ENCODE measurements around the gene HMCN2. TPM values are rescaled to one million over a fixed set of nuclear protein-coding genes. Genes with fewer than 3 reads are reported as not detected.

The HMCN2 gene
- total RNA-seq, 1 donor from 2014 or later: 0.15 TPM

DNA sequence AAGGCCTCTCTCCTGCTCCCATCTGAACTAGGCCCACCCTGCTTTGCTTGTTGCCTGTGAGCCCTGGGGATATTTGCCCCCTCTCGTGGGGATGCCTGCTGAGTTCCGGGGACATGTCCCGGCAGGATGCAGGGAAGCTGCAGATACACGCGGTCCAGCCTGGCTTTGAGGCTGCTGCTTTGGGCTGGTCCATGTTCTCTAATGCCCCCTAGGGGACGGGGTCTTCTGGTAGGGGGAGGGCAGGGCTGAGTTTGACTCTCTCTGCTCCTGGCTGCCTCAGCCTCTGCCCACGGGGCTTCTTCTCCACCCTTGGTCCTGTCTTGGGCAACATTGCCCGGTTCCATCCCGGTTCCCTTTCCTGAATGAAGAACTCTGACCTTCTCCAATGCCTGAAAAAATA is 94.3 kb downstream of the HMCN2 start:
- Histone ChIP-seq H3K4me2 (no peak overlapping the region), H3K27ac (no peak overlapping the region), H3K27me3 (no peaks in the 10 kb centered on the region), H4K20me1 (ENCODE audit: low read depth) (no peaks in the 10 kb centered on the region), H3K36me3 (no peaks in the 10 kb centered on the region), H3K79me2 (ENCODE audit: low read depth) (no peaks in the 10 kb centered on the region), H3K4me3 (no peak overlapping the region), H3K4me1 (no peaks in the 10 kb centered on the region), H2AFZ (replicated peaks) (no peak overlapping the region), H3K9me3 (ENCODE audit: low read depth) (no peaks in the 10 kb centered on the region), H3K9ac (no peak overlapping the region), H3F3A (ENCODE audit: low read depth) (no peaks in the 10 kb centered on the region)
- no peak for TF ChIP-seq EZH2 (IDR thresholded peaks at IDR 0.05)
- peak; percentile 15 for TF ChIP-seq CTCF (IDR thresholded peaks at IDR 0.05)
- TF ChIP-seq EZH2phosphoT487 (IDR thresholded peaks at IDR 0.05): no peak
- H3K27ac Mint-ChIP-seq: no peak overlapping the region
- DNase-seq (ENCODE audit: low spot score): peak; percentile 22
- H3K4me1 Mint-ChIP-seq: no peaks in the 10 kb centered on the region
- no peaks in the 10 kb centered on the region for H3K36me3 Mint-ChIP-seq
- no peak overlapping the region for H3K4me3 Mint-ChIP-seq
- H3K27me3 Mint-ChIP-seq (ENCODE audit: insufficient read depth, low read depth): peaks cover 4% of the 10 kb centered on the region
- no peaks in the 10 kb centered on the region for H3K9me3 Mint-ChIP-seq

DNA sequence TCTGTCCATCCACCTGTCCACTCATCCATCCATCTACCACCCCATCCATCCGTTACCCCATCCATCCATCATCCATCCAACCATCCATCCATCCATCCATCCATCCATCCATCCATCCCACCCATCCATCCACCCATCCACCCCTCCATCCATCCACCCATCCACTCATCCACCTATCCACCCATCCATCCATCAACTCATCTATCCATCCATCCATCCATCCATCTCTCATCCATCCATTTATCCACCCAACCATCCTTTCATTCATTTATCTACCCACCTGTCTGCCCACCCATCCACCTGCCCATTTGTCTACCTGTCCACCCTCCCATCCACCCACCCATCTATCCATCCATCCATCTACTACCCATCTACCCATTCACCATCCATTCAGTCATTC is 95.1 kb downstream of the HMCN2 start:
- no peaks in the 10 kb centered on the region for H3K36me3 ChIP-seq
- H3K4me2 ChIP-seq: no peak overlapping the region
- no peak for TF ChIP-seq CTCF (IDR thresholded peaks at IDR 0.05)
- no peak for TF ChIP-seq EZH2phosphoT487 (IDR thresholded peaks at IDR 0.05)
- TF ChIP-seq EZH2 (IDR thresholded peaks at IDR 0.05): no peak
- Mint-ChIP-seq H3K4me1 (peaks cover 4% of the 10 kb centered on the region), H3K9me3 (no peaks in the 10 kb centered on the region), H3K27me3 (ENCODE audit: insufficient read depth, low read depth) (peaks cover 3% of the 10 kb centered on the region), H3K4me3 (no peak overlapping the region), H3K27ac (no peak overlapping the region), H3K36me3 (no peaks in the 10 kb centered on the region)
- H3K9ac ChIP-seq: no peak overlapping the region
- H3F3A ChIP-seq (ENCODE audit: low read depth): no peaks in the 10 kb centered on the region
- H2AFZ ChIP-seq (replicated peaks): no peak overlapping the region
- H3K79me2 ChIP-seq (ENCODE audit: low read depth): no peaks in the 10 kb centered on the region
- H3K27ac ChIP-seq: no peak overlapping the region
- H3K27me3 ChIP-seq: no peaks in the 10 kb centered on the region
- no peak for DNase-seq (ENCODE audit: low spot score)
- no peaks in the 10 kb centered on the region for H3K4me1 ChIP-seq
- H3K9me3 ChIP-seq (ENCODE audit: low read depth): no peaks in the 10 kb centered on the region
- H3K4me3 ChIP-seq: no peak overlapping the region
- no peaks in the 10 kb centered on the region for H4K20me1 ChIP-seq (ENCODE audit: low read depth)

GRCh38 chr9:130361873-130362362 is 96.4 kb downstream of the HMCN2 start:
- H3F3A ChIP-seq (ENCODE audit: low read depth): no peaks in the 10 kb centered on the region
- Mint-ChIP-seq H3K4me1 (peaks cover 4% of the 10 kb centered on the region), H3K27me3 (ENCODE audit: insufficient read depth, low read depth) (peaks cover 2% of the 10 kb centered on the region), H3K9me3 (no peaks in the 10 kb centered on the region), H3K27ac (no peak overlapping the region), H3K4me3 (no peak overlapping the region), H3K36me3 (no peaks in the 10 kb centered on the region)
- no peaks in the 10 kb centered on the region for H3K79me2 ChIP-seq (ENCODE audit: low read depth)
- no peak overlapping the region for H2AFZ ChIP-seq (replicated peaks)
- no peak for DNase-seq (ENCODE audit: low spot score)
- H3K4me1 ChIP-seq: no peaks in the 10 kb centered on the region
- no peaks in the 10 kb centered on the region for H4K20me1 ChIP-seq (ENCODE audit: low read depth)
- no peak overlapping the region for H3K4me2 ChIP-seq
- TF ChIP-seq EZH2phosphoT487 (IDR thresholded peaks at IDR 0.05) (no peak), EZH2 (IDR thresholded peaks at IDR 0.05) (no peak), CTCF (IDR thresholded peaks at IDR 0.05) (no peak)
- no peaks in the 10 kb centered on the region for H3K27me3 ChIP-seq
- H3K36me3 ChIP-seq: no peaks in the 10 kb centered on the region
- H3K9me3 ChIP-seq (ENCODE audit: low read depth): no peaks in the 10 kb centered on the region
- H3K27ac ChIP-seq: no peak overlapping the region
- no peak overlapping the region for H3K9ac ChIP-seq
- H3K4me3 ChIP-seq: no peak overlapping the region

All from neural progenitor cell (in vitro differentiated cells).